ENCODE data around the gene EPB41L2. TPM values are rescaled to one million over a fixed set of nuclear protein-coding genes. Genes with fewer than 3 reads are reported as not detected.
A peak's percentile ranks its signal among the peaks of the same experiment; 100 is the strongest.

EPB41L2 gene
- total RNA-seq, 2 experiments from 2014 or later, result 9.5 to 12.3 TPM

DNA sequence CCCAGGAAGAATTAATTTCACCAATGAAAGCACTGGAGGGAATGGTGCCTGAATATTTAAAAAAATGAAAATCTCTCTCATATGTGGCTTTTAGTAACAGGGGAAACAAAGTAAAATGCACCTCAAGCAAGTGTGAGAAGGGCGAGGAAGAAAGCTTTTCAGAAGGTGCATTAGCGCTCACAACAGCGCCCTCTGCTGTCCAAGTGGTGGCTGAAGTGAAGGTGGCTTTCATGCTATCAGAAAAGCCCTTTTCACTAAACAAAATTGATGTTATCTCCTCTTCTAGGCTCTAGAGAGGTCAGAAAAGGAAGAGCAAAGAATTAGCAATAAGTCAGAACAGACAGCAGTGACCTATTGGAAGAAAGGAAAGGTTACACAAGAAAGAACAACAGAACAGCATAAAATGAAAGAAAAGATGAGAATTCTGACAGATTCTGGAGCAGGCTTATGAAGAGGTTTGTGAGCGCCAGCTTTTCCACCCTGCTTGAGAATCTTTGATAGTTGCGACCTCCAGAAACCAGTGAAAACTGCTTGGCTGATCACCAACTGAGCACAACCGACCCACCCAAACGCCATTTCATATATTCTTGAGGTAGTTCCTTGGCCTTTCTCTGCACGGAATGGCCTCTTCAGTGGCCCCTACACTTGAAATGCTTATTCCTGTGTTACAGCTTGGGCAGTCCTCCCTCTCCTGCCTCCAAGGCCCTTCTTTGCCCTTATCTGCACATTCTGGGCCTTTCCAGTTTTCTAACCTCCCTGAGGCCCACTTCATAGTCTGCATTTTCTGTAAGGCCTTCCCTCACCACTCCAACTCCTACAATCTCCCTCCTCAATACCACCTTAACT lies 190.6 kb downstream of the EPB41L2 start:
- CTCF ChIA-PET, result interaction anchor here (0.7 to 1.5 kb wide), 8 partner anchors 10 to 756 kb away, joined by 3 to 11 read pairs (median 3); no protein-coding TSS in a partner anchor
- H3K36me3 ChIP-seq (ENCODE audit: insufficient read depth, low read length), result no peaks in the 10 kb centered on the region
- H3K9me3 Mint-ChIP-seq, result no peaks in the 10 kb centered on the region
- TF ChIP-seq, protein P1, sequence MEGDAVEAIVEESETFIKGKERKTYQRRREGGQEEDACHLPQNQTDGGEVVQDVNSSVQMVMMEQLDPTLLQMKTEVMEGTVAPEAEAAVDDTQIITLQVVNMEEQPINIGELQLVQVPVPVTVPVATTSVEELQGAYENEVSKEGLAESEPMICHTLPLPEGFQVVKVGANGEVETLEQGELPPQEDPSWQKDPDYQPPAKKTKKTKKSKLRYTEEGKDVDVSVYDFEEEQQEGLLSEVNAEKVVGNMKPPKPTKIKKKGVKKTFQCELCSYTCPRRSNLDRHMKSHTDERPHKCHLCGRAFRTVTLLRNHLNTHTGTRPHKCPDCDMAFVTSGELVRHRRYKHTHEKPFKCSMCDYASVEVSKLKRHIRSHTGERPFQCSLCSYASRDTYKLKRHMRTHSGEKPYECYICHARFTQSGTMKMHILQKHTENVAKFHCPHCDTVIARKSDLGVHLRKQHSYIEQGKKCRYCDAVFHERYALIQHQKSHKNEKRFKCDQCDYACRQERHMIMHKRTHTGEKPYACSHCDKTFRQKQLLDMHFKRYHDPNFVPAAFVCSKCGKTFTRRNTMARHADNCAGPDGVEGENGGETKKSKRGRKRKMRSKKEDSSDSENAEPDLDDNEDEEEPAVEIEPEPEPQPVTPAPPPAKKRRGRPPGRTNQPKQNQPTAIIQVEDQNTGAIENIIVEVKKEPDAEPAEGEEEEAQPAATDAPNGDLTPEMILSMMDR (IDR thresholded peaks at IDR 0.05), result peak; percentile 87
- DNase-seq (peak; percentile 51 to 79 (median 66)), ATAC-seq (ENCODE audit: poor library complexity) (peak; percentile 49)
- no peaks in the 10 kb centered on the region for H3K4me1 ChIP-seq (ENCODE audit: insufficient read depth, low read length)
- H3K4me3 Mint-ChIP-seq, result no peak overlapping the region
- POLR2A ChIA-PET, result no interaction called here
- no peaks in the 10 kb centered on the region for H3K27me3 ChIP-seq (ENCODE audit: control insufficient read depth in 1 of 2, insufficient read depth in 2 of 2, low read length in 2 of 2)
- no peaks in the 10 kb centered on the region for H3K9me3 ChIP-seq (ENCODE audit: control insufficient read depth in 1 of 2, insufficient read depth in 1 of 2, low read length in 2 of 2)
- no peaks in the 10 kb centered on the region for H3K27me3 Mint-ChIP-seq
- H3K4me1 Mint-ChIP-seq (ENCODE audit: low read depth), result no peaks in the 10 kb centered on the region
- no peak overlapping the region for H3K27ac Mint-ChIP-seq
- H3K27ac ChIP-seq (ENCODE audit: low read depth in 1 of 2, low read length in 2 of 2), result no peak overlapping the region
- no peaks in the 10 kb centered on the region for H3K36me3 Mint-ChIP-seq (ENCODE audit: low read depth)
- intact Hi-C loops (cut with DNase I, micrococcal nuclease), result loop anchor here (1.0 to 2.0 kb wide), 2 partner anchors 550 kb away; no protein-coding TSS in a partner anchor
- no peak overlapping the region for H3K4me3 ChIP-seq (ENCODE audit: low read length)

DNA sequence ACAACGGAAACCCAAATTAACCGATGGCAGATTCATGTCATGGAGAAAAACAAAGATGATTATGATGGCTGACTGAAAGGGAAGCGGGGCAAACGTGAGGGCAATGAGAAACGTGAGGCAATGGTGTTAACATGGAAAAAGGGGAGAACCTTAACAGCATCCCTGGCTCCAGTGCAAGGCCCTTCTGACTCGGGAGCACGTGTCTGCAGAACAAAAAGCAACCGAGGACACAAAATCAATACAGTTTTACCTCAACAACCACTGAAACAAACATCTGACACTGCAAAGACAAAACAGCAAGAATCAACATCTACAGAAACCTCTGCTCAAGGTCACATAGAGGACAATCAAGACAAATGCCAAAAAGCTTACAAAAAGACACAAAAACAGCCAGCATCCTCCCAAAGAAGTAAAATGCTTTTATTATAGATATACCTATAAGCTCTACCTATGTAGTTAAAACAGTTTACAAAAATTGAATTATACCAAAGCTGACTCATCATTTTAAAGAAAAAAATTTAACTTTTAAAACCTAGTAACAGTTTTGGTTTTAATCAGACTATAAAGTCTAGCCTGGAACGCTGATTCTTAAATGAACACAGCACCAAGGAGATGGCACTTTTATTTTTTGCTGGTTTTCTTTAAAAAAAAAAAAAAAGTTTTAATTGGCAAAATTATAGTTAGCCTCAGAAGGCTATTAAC lies 192.7 kb downstream of the EPB41L2 start:
- H3K4me3 Mint-ChIP-seq, result no peak overlapping the region
- DNase-seq (no peak), ATAC-seq (ENCODE audit: poor library complexity) (no peak)
- CTCF ChIA-PET, result interaction anchor here (0.6 to 1.1 kb wide), 2 partner anchors 15 to 20 kb away, joined by 3 read pairs; no protein-coding TSS in a partner anchor
- H3K4me3 ChIP-seq (ENCODE audit: low read length), result no peak overlapping the region
- no peaks in the 10 kb centered on the region for H3K36me3 ChIP-seq (ENCODE audit: insufficient read depth, low read length)
- no peak overlapping the region for H3K27ac Mint-ChIP-seq
- intact Hi-C loops (cut with DNase I, micrococcal nuclease), result no loop called here
- POLR2A ChIA-PET, result no interaction called here
- H3K36me3 Mint-ChIP-seq (ENCODE audit: low read depth), result peaks cover 4% of the 10 kb centered on the region
- no peaks in the 10 kb centered on the region for H3K4me1 Mint-ChIP-seq (ENCODE audit: low read depth)
- H3K9me3 ChIP-seq (ENCODE audit: control insufficient read depth in 1 of 2, insufficient read depth in 1 of 2, low read length in 2 of 2), result no peaks in the 10 kb centered on the region
- no peak overlapping the region for H3K27ac ChIP-seq (ENCODE audit: low read depth in 1 of 2, low read length in 2 of 2)
- TF ChIP-seq, protein P1 (IDR thresholded peaks at IDR 0.05), result no peak
- no peaks in the 10 kb centered on the region for H3K27me3 Mint-ChIP-seq
- no peaks in the 10 kb centered on the region for H3K27me3 ChIP-seq (ENCODE audit: control insufficient read depth in 1 of 2, insufficient read depth in 2 of 2, low read length in 2 of 2)
- H3K9me3 Mint-ChIP-seq, result no peaks in the 10 kb centered on the region
- H3K4me1 ChIP-seq (ENCODE audit: insufficient read depth, low read length), result no peaks in the 10 kb centered on the region

DNA sequence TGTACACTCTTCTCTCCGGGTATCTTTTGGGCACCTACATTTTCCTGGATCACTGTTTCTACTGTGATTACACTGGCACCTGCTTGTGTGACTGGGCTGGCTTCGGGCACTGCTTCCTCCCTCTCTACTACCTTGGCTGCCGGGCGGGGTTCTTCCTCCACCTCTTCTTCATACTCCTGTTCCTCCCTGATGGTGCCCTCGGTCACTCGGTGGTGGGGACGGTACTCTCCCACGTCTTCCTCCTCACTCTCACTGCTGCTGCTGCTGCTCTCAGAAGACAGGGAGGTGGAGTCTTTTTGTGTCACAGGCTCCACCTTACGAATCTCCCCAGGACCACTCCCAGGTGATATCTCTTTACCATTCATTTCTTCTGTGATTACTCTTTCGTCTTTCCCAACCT lies 193.4 kb downstream of the EPB41L2 start:
- H3K27ac ChIP-seq (ENCODE audit: low read depth in 1 of 2, low read length in 2 of 2), result no peak overlapping the region
- TF ChIP-seq, protein P1 (IDR thresholded peaks at IDR 0.05), result no peak
- CTCF ChIA-PET, result no interaction called here
- no peaks in the 10 kb centered on the region for H3K36me3 ChIP-seq (ENCODE audit: insufficient read depth, low read length)
- ATAC-seq (ENCODE audit: poor library complexity) (no peak), DNase-seq (no peak)
- POLR2A ChIA-PET, result no interaction called here
- H3K9me3 Mint-ChIP-seq, result no peaks in the 10 kb centered on the region
- no peaks in the 10 kb centered on the region for H3K4me1 Mint-ChIP-seq (ENCODE audit: low read depth)
- no peak overlapping the region for H3K4me3 Mint-ChIP-seq
- no peaks in the 10 kb centered on the region for H3K4me1 ChIP-seq (ENCODE audit: insufficient read depth, low read length)
- H3K27me3 Mint-ChIP-seq, result no peaks in the 10 kb centered on the region
- H3K36me3 Mint-ChIP-seq (ENCODE audit: low read depth), result peaks cover 5% of the 10 kb centered on the region
- no peak overlapping the region for H3K27ac Mint-ChIP-seq
- no peaks in the 10 kb centered on the region for H3K9me3 ChIP-seq (ENCODE audit: control insufficient read depth in 1 of 2, insufficient read depth in 1 of 2, low read length in 2 of 2)
- intact Hi-C loops (cut with DNase I, micrococcal nuclease), result no loop called here
- H3K4me3 ChIP-seq (ENCODE audit: low read length), result no peak overlapping the region
- H3K27me3 ChIP-seq (ENCODE audit: control insufficient read depth in 1 of 2, insufficient read depth in 2 of 2, low read length in 2 of 2), result no peaks in the 10 kb centered on the region

Measured in CD4-positive, alpha-beta T cell (primary cell).